Caco-2 (cell line): Measurements from ENCODE around the gene AURKAIP1. TPM values are rescaled to one million over a fixed set of nuclear protein-coding genes. Genes with fewer than 3 reads are reported as not detected.

Experiments
- BruUV-seq: library from RNA; stranded (reverse); fragments of 400-500 nt; replicated peaks from 2 replicates; lab custom pipeline; 2021; lab: Mats Ljungman, UMichigan
- CTCF ChIA-PET: fragments of 300-600 bp; sonication (Branson Sonifier 250); formaldehyde crosslinking; loops from one replicate; lab custom pipeline; 2022; ENCODE audit warnings: antibody characterized with exemption; lab: Charles Lee
- POLR2A ChIA-PET: fragments of 300-600 bp; sonication (Branson Sonifier 250); formaldehyde crosslinking; loops from one replicate; lab custom pipeline; 2022; ENCODE audit warnings: antibody characterized with exemption; lab: Charles Lee
- DNase-seq, 2 experiments: peaks; one replicate each; pipeline versions ENCODE4 v3.0.0 to v3.0.0-alpha.2; 2020 to 2022
- H3K27me3 ChIP-seq: replicated peaks from 2 replicates; pipeline ENCODE4 v1.6.0; 2011; ENCODE audit warnings: low read length; ENCODE audit not compliant: control insufficient read depth, insufficient read depth
- H3K36me3 ChIP-seq: 2 replicates; pipeline ENCODE4 v1.5.1; 2011; ENCODE audit warnings: low read length; ENCODE audit not compliant: control insufficient read depth, insufficient read depth
- H3K4me1 ChIP-seq: fragments of 250-450 bp; sonication (Bioruptor Pico); 2 replicates; pipeline ENCODE4 v1.5.1; 2020; ENCODE audit warnings: mild to moderate bottlenecking
- H3K4me3 ChIP-seq: 2 replicates; pipeline ENCODE4 v1.5.1; 2011; ENCODE audit warnings: low read depth, mild to moderate bottlenecking, control low read depth, low read length
- H3K9me3 ChIP-seq: fragments of 250-450 bp; sonication (Bioruptor Pico); 2 replicates; pipeline ENCODE4 v1.5.1; 2020; ENCODE audit warnings: mild to moderate bottlenecking, moderate library complexity
- H3K27ac Mint-ChIP-seq: one replicate; pipeline ENCODE4 v1.8.0; 2022; ENCODE audit warnings: mixed read lengths; ENCODE audit not compliant: unreplicated experiment
- H3K27me3 Mint-ChIP-seq: one replicate; pipeline ENCODE4 v1.8.0; 2022; ENCODE audit warnings: mixed read lengths; ENCODE audit not compliant: insufficient read depth, unreplicated experiment
- H3K36me3 Mint-ChIP-seq: one replicate; pipeline ENCODE4 v1.8.0; 2022; ENCODE audit warnings: mild to moderate bottlenecking, mixed read lengths; ENCODE audit not compliant: insufficient read depth, unreplicated experiment
- H3K4me1 Mint-ChIP-seq: one replicate; pipeline ENCODE4 v1.8.0; 2022; ENCODE audit warnings: low read depth, mixed read lengths; ENCODE audit not compliant: unreplicated experiment
- H3K4me3 Mint-ChIP-seq: one replicate; pipeline ENCODE4 v1.8.0; 2022; ENCODE audit warnings: mild to moderate bottlenecking, moderate library complexity, mixed read lengths; ENCODE audit not compliant: unreplicated experiment
- H3K9me3 Mint-ChIP-seq: one replicate; pipeline ENCODE4 v1.8.0; 2022; ENCODE audit warnings: mixed read lengths; ENCODE audit not compliant: unreplicated experiment
- CTCF ChIP-seq, 2 experiments: fragments of 200-600 bp in 1 of 2; IDR thresholded peaks; 1 replicate in 1 of 2; 2 replicates in 1 of 2; pipeline versions ENCODE4 v1.5.1 to v1.8.0; 2011 to 2022; ENCODE audit warnings: antibody characterized with exemption in 1 of 2, control low read depth in 1 of 2, inconsistent platforms in 1 of 2, low read depth in 1 of 2, low read length in 1 of 2, mild to moderate bottlenecking in 1 of 2, moderate library complexity in 1 of 2; ENCODE audit not compliant: insufficient read depth in 1 of 2, severe bottlenecking in 1 of 2, unreplicated experiment in 1 of 2
- intact Hi-C: fragments of 100-400 bp; cut with micrococcal nuclease; formaldehyde crosslinking; loops from one replicate; pipeline ENCODE4 v1.10.0; 2022; ENCODE audit not compliant: unreplicated experiment
- microRNA-seq: library from miRNA; unstranded; fragments of <30 nt; microRNA quantifications from one replicate; pipeline ENCODE4 v1.2.0, GENCODE V29; 2022
- total RNA-seq: library from RNA; stranded (reverse); gene quantifications from 2 replicates; pipeline ENCODE4 v1.2.3, GENCODE V29; 2022

AURKAIP1 gene
- total RNA-seq, 1 experiment from 2014 or later: 187 TPM

DNA sequence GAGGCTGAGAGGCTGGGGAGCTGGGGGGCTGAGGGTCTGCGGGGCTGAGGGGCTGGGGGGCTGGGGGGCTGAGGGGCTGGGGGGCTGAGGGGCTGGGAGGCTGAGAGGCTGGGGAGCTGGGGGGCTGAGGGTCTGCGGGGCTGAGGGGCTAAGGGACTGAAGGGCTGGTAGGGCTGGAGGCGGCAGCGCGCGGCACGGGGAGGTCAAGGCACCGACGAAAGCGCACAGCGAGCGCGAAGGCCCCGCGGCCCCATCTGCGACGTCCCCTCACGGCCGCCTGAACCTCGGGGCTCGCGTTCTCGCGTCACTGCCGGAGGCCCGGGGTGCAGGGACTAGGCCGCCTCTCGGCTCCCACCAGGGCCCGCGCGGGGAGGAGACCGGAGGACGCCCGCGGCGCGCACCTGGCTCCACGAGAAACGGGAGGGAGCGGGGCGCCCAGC is 50.9 kb downstream of the AURKAIP1 start:
- H3K4me3 Mint-ChIP-seq: peak overlapping the region; percentile 81
- no TSS peak for BruUV-seq
- DNase-seq: no peak
- no peaks in the 10 kb centered on the region for H3K36me3 ChIP-seq
- no peak for TF ChIP-seq CTCF (IDR thresholded peaks at IDR 0.05; ENCODE audit: insufficient read depth in 1 of 2, low read depth in 1 of 2, low read length in 1 of 2, severe bottlenecking in 1 of 2, unreplicated experiment in 1 of 2)
- peaks cover 7% of the 10 kb centered on the region for H3K4me1 Mint-ChIP-seq
- H3K27me3 ChIP-seq: no peaks in the 10 kb centered on the region
- peak overlapping the region; percentile 61 for H3K4me3 ChIP-seq
- H3K27me3 Mint-ChIP-seq: no peaks in the 10 kb centered on the region
- H3K27ac Mint-ChIP-seq: peak overlapping the region; percentile 88
- intact Hi-C loops: no loop called here
- no peaks in the 10 kb centered on the region for H3K9me3 ChIP-seq
- peaks cover 43% of the 10 kb centered on the region for H3K36me3 Mint-ChIP-seq
- H3K9me3 Mint-ChIP-seq: no peaks in the 10 kb centered on the region
- ChIA-PET POLR2A (no interaction called here), CTCF (no interaction called here)
- 0 out of 2 replicates have a peak, but pooled peaks cover 5% of the 10 kb centered on the region for H3K4me1 ChIP-seq

Small RNA genes within 50 kb of the gene (microRNA-seq; reads per million reads assigned to microRNA genes)
- 1.1 reads per million for gene MIR6808

Other genes starting within 250 kb of the AURKAIP1 start
- gene TTLL10, start 201.3 kb downstream of the AURKAIP1 start, total RNA-seq: 0.29 and 1.2 TPM in 2 replicates
- not detected in 2 replicates for gene TNFRSF18, start 168.6 kb downstream of the AURKAIP1 start, total RNA-seq
- gene TNFRSF4, start 161.1 kb downstream of the AURKAIP1 start, total RNA-seq: not detected in 2 replicates
- gene SDF4, start 143.2 kb downstream of the AURKAIP1 start, total RNA-seq: 138 and 140 TPM in 2 replicates
- 24.8 and 25.3 TPM in 2 replicates for gene B3GALT6, start 143.0 kb downstream of the AURKAIP1 start, total RNA-seq
- 3.4 and 3.7 TPM in 2 replicates for gene C1QTNF12, start 128.5 kb downstream of the AURKAIP1 start, total RNA-seq
- 57.2 and 62.7 TPM in 2 replicates for gene UBE2J2, start 101.4 kb downstream of the AURKAIP1 start, total RNA-seq
- gene SCNN1D, start 94.8 kb downstream of the AURKAIP1 start, total RNA-seq: 1.0 and 2.8 TPM in 2 replicates
- 46.6 and 48.5 TPM in 2 replicates for gene ACAP3, start 67.3 kb downstream of the AURKAIP1 start, total RNA-seq
- 39.8 and 43.8 TPM in 2 replicates for gene PUSL1, start 66.6 kb downstream of the AURKAIP1 start, total RNA-seq
- 103 and 115 TPM in 2 replicates for gene INTS11, start 50.5 kb downstream of the AURKAIP1 start, total RNA-seq
- gene CPTP, start 50.4 kb downstream of the AURKAIP1 start, total RNA-seq: 16.2 and 16.8 TPM in 2 replicates
- 0.09 and 0.29 TPM in 2 replicates for gene TAS1R3, start 43.9 kb downstream of the AURKAIP1 start, total RNA-seq
- 40.6 and 43.0 TPM in 2 replicates for gene DVL1, start 25.8 kb downstream of the AURKAIP1 start, total RNA-seq
- gene MXRA8, start 16.7 kb downstream of the AURKAIP1 start, total RNA-seq: 4.9 and 5.0 TPM in 2 replicates
- gene CCNL2, start 24.1 kb upstream of the AURKAIP1 start, total RNA-seq: 145 and 147 TPM in 2 replicates
- 109 and 110 TPM in 2 replicates for gene MRPL20, start 32.1 kb upstream of the AURKAIP1 start, total RNA-seq
- 1.6 and 3.2 TPM in 2 replicates for gene ANKRD65, start 46.1 kb upstream of the AURKAIP1 start, total RNA-seq
- gene VWA1, start 60.5 kb upstream of the AURKAIP1 start, total RNA-seq: 73.7 and 74.7 TPM in 2 replicates
- gene ATAD3C, start 74.5 kb upstream of the AURKAIP1 start, total RNA-seq: 0.84 and 0.95 TPM in 2 replicates
- 48.1 and 54.7 TPM in 2 replicates for gene ATAD3B, start 96.6 kb upstream of the AURKAIP1 start, total RNA-seq
- 58.6 and 67.3 TPM in 2 replicates for gene ATAD3A, start 137.0 kb upstream of the AURKAIP1 start, total RNA-seq
- 1.0 and 1.2 TPM in 2 replicates for gene TMEM240, start 165.4 kb upstream of the AURKAIP1 start, total RNA-seq
- gene SSU72, start 199.7 kb upstream of the AURKAIP1 start, total RNA-seq: 91.5 and 96.2 TPM in 2 replicates
- gene FNDC10, start 224.9 kb upstream of the AURKAIP1 start, total RNA-seq: 13.6 and 15.6 TPM in 2 replicates
- 31.9 and 32.4 TPM in 2 replicates for gene MIB2, start 240.3 kb upstream of the AURKAIP1 start, total RNA-seq